GM19035 (cell line): Measurements from ENCODE around the gene IFT57.
"Not testable (repeated sequence)": the region's sequence is repeated elsewhere in the genome, so short reads cannot be mapped to it uniquely, and the experiment has no call there.

ENCODE experiments used
- ATAC-seq: cut with Tn5 transposase; IDR thresholded peaks from one replicate; pipeline ENCODE4 v1.9.1; 2021; ENCODE audit not compliant: unreplicated experiment

Gene IFT57

GRCh38 chr3:108164391-108164790 lies 57.8 kb downstream of the IFT57 start:
- no peak for ATAC-seq

- no peak for ATAC-seq
These were observed 62.4 kb downstream of the IFT57 start for GRCh38 chr3:108159865-108160264.

- ATAC-seq = no peak
These were observed 63.1 kb downstream of the IFT57 start for GRCh38 chr3:108159105-108159504.

- no peak for ATAC-seq
These were observed 64.0 kb downstream of the IFT57 start for GRCh38 chr3:108158251-108158650.

GRCh38 chr3:108157273-108157672 lies 65.0 kb downstream of the IFT57 start:
- ATAC-seq = no peak

- no peak for ATAC-seq
These were observed 65.8 kb downstream of the IFT57 start for GRCh38 chr3:108156312-108156853.

- ATAC-seq = not testable (repeated sequence)
These were observed 66.6 kb downstream of the IFT57 start for GRCh38 chr3:108155642-108156041.

- no peak for ATAC-seq
These were observed 68.7 kb downstream of the IFT57 start for GRCh38 chr3:108153451-108153981.

- ATAC-seq = no peak
These were observed 70.0 kb downstream of the IFT57 start for GRCh38 chr3:108152274-108152673.

GRCh38 chr3:108150200-108150599 lies 72.0 kb downstream of the IFT57 start:
- ATAC-seq = no peak

- ATAC-seq = no peak
These were observed 76.1 kb downstream of the IFT57 start for GRCh38 chr3:108146139-108146538.

- ATAC-seq = no peak
These were observed 76.6 kb downstream of the IFT57 start for GRCh38 chr3:108145578-108145977.

- no peak for ATAC-seq
These were observed 84.8 kb downstream of the IFT57 start for GRCh38 chr3:108137460-108137814.

- no peak for ATAC-seq
These were observed 85.4 kb downstream of the IFT57 start for GRCh38 chr3:108136561-108137459.

GRCh38 chr3:108134555-108134880 lies 87.7 kb downstream of the IFT57 start:
- ATAC-seq = peak; percentile 40

- ATAC-seq = peak; percentile 37
These were observed 88.2 kb downstream of the IFT57 start for GRCh38 chr3:108133858-108134554.

- no peak for ATAC-seq
These were observed 89.2 kb downstream of the IFT57 start for GRCh38 chr3:108133048-108133369.

- ATAC-seq = no peak
These were observed 90.6 kb downstream of the IFT57 start for GRCh38 chr3:108131475-108132134.

GRCh38 chr3:108130701-108131474 lies 91.3 kb downstream of the IFT57 start:
- ATAC-seq = no peak

GRCh38 chr3:108130236-108130635 lies 92.0 kb downstream of the IFT57 start:
- no peak for ATAC-seq
